D341Med (cell line): Measurements from ENCODE around the gene PDE8A.
A peak's percentile ranks its signal among the peaks of the same experiment; 100 is the strongest.

Source experiments
- DNase-seq: peaks from one replicate; pipeline ENCODE4 v3.0.0; 2012; ENCODE audit warnings: low spot score

PDE8A gene

GRCh38 chr15:85035980-85036379 is 54.3 kb downstream of the PDE8A start:
- no peak for DNase-seq

GRCh38 chr15:85036716-85037115 is 55.1 kb downstream of the PDE8A start:
- DNase-seq: no peak

- DNase-seq: no peak
Measured at GRCh38 chr15:85037641-85038040, 56.0 kb downstream of the PDE8A start.

- no peak for DNase-seq
Measured at GRCh38 chr15:85041230-85041629, 59.6 kb downstream of the PDE8A start.

- peak; percentile 66 for DNase-seq
Measured at GRCh38 chr15:85044251-85044853, 62.7 kb downstream of the PDE8A start.

- no peak for DNase-seq
Measured at GRCh38 chr15:85044894-85045293, 63.2 kb downstream of the PDE8A start.

GRCh38 chr15:85045615-85046014 is 64.0 kb downstream of the PDE8A start:
- DNase-seq: no peak

GRCh38 chr15:85047271-85047948 is 65.8 kb downstream of the PDE8A start:
- DNase-seq: no peak

GRCh38 chr15:85048430-85048829 is 66.8 kb downstream of the PDE8A start:
- DNase-seq: no peak

- no peak for DNase-seq
Measured at GRCh38 chr15:85049805-85050204, 68.1 kb downstream of the PDE8A start.

- DNase-seq: no peak
Measured at GRCh38 chr15:85059734-85060133, 78.1 kb downstream of the PDE8A start.

GRCh38 chr15:85062560-85062959 is 80.9 kb downstream of the PDE8A start:
- DNase-seq: no peak

GRCh38 chr15:85063088-85063487 is 81.4 kb downstream of the PDE8A start:
- DNase-seq: no peak

- no peak for DNase-seq
Measured at GRCh38 chr15:85063522-85064079, 81.9 kb downstream of the PDE8A start.

- DNase-seq: no peak
Measured at GRCh38 chr15:85064710-85065109, 83.1 kb downstream of the PDE8A start.

GRCh38 chr15:85071061-85071460 is 89.4 kb downstream of the PDE8A start:
- no peak for DNase-seq

- DNase-seq: no peak
Measured at GRCh38 chr15:85071504-85071903, 89.8 kb downstream of the PDE8A start.

GRCh38 chr15:85072917-85073316 is 91.3 kb downstream of the PDE8A start:
- no peak for DNase-seq

- no peak for DNase-seq
Measured at GRCh38 chr15:85073556-85074194, 92.0 kb downstream of the PDE8A start.

GRCh38 chr15:85086855-85087254 is 105.2 kb downstream of the PDE8A start:
- no peak for DNase-seq

- no peak for DNase-seq
Measured at GRCh38 chr15:85088300-85088699, 106.6 kb downstream of the PDE8A start.

GRCh38 chr15:85089929-85090597 is 108.4 kb downstream of the PDE8A start:
- DNase-seq: no peak

GRCh38 chr15:85091990-85092389 is 110.3 kb downstream of the PDE8A start:
- no peak for DNase-seq
